Measurements from ENCODE around the gene SLX9.

SLX9 gene

GRCh38 chr21:44992608-44993031 is 52.8 kb downstream of the SLX9 start:
- DNase-seq = no peak

DNA sequence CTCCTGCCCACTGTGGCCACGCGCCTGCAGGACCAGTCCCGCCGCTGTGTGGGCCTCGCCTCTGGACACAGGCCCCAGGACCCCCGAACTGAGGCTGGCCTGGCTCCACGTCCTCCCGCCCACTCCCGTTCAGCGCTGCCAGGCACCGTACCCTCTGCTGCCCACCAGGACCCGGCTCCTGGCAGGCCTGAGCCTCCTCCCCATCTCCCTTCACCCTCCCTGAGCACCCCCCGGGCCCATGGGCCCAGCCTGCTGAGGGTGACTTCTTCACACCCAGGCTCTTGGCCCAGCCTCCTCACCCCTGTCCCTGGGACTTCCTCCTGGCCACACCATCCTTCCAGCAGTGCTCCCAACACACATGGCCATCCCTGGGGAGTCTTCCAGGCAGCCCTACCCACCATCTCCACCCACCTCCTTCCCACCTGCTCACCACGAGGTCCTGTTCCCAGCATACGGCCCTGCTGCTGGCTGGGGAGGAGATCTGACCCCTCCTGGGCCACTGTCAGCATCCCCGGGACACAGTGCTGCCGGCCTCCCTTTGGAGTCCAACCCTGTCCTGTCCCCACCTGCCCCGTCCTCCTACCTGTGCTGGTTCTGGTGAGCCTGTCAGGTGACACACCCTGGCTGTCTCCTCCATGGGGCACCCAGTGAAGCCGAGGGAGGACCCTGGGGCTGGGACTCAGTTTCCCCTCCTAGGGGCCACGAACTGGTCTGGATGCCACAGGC is 53.7 kb downstream of the SLX9 start:
- DNase-seq = no peak

DNA sequence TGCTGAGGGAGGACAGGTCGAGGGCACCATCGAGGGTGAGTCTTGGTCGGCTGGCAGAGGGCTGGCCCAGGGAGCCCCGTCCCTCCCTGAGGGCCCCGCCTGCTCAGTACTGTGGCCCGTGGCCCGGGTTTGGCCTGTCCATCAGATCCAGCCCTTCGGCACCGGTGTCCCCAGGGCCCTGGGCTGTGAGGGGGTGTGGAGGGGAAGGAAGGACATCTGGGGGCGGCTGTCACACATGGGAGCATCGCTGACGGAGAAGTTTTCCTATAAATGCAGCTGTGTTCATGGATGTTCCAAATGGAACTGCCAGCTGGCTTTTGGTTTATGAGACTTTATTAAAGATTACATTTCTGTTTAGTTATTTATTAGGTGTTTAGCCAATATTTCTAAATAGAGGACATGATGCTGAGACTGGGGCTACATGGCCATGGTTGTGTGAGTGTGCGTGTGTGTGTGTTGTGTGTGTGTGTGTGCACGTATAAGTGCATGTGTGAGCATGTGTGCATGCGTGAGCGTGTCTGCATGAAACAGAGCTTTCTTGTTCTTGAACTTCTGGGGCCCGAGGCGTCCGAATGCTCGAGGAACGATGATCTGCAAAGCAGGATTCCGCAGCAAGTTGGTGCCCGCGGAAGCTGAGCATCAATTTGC is 54.3 kb downstream of the SLX9 start:
- no peak for DNase-seq

DNA sequence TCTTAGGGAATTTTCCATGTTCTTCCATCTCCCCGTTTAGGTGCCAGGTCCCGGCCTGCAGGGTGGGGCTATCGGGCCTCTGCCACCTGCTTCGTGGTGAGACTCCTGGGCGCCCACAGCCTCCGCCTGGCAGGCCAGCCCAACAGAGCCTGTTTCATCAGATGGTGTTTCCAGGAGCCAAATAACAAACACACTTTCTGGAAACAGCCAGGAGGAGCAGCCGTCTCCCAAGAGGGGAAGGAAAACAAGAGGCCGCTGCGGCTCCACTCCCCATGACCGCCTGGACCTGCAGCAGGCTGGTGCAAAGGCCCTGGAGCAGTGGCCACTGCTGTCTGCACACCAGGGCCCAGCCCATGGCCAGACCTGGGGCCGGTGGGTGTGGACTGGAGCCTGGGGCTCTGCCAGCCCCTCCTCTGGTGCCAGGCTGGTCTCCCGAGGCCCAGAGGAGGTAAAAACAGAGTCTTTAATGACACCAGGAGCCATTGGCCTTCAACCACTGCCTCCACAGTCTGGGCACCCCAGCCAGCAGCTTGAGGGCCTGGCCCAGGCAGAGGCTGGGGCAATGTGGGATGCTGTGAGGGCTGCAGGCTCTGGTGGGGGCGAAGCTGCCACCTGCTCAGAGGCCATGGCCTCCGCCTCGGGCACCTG is 55.0 kb downstream of the SLX9 start:
- DNase-seq = peak in 1 of 2 experiments; percentile 23

- DNase-seq = no peak
Measured at GRCh38 chr21:44995343-44995941, 55.6 kb downstream of the SLX9 start.

DNA sequence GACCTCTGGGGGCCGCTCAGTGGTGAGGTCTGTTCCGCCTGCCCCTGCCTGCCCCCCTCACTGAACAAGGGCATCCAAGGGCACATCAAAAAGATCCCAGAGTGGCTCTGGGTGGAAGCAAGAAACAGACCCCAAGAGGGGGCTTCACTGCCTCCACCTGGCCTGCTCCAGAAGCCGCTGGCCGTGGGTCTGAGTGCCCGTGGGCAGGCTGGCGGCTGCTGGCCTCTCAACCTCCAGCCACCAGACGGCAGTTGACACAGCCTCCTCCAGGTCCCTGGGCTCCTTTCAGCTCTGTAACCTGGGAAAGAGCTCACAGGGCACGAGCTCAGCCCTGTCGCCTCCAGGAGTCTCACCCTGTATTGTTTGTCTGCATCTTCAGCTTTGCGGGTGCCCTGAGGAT is 56.3 kb downstream of the SLX9 start:
- DNase-seq = no peak

DNA sequence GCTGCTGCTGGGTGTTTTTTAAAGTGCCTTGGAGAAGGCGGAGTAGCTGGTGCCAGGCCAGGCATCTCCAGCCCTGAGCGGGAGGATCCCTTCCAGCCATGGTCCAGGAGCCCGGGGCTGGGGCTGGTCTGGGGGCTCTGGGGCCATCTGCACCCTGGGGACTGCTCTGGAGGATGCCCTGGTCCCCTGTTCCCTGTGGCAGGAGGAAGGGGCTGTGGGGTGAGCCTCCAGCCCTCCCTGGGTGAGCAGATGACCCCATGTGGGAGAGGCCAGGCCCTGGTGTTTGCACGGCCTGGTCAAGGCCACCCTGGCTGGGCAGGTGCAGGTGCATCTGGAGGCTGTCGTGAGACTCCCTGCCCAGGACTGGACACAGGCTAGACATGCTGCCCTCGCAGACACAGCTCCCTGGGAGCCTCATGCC is 56.7 kb downstream of the SLX9 start:
- no peak for DNase-seq

GRCh38 chr21:44996983-44997936 is 57.4 kb downstream of the SLX9 start:
- DNase-seq = no peak

GRCh38 chr21:44998086-44998620 is 58.3 kb downstream of the SLX9 start:
- no peak for DNase-seq

- DNase-seq = no peak
Measured at GRCh38 chr21:44998621-44999427, 59.0 kb downstream of the SLX9 start.

DNA sequence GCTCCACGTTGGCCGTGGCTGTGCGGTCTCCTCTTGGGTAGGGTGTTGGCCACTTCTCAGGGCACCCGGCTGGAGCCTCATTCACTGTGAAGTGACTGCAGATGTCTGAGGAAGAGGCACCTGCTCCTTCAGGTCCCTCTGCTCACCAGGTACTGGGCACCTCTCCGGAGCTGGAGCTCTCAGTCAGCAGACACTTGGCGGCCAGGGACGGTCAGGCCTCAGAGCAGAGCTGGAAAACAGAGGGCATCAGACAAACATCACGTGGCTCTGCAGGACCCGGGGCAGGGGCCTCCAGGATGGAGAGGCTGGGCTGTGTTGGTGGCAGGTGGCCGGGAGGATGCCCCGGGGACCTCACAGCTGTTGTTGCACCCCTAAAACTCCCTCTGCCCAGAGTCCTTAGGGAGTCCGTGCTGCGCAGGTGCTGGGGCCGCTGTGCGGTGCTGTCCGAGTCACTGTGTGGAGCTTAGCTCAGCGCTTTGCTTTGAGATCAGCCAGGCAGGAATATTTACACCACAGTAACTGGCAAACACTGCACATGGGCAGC is 59.7 kb downstream of the SLX9 start:
- DNase-seq = no peak

DNA sequence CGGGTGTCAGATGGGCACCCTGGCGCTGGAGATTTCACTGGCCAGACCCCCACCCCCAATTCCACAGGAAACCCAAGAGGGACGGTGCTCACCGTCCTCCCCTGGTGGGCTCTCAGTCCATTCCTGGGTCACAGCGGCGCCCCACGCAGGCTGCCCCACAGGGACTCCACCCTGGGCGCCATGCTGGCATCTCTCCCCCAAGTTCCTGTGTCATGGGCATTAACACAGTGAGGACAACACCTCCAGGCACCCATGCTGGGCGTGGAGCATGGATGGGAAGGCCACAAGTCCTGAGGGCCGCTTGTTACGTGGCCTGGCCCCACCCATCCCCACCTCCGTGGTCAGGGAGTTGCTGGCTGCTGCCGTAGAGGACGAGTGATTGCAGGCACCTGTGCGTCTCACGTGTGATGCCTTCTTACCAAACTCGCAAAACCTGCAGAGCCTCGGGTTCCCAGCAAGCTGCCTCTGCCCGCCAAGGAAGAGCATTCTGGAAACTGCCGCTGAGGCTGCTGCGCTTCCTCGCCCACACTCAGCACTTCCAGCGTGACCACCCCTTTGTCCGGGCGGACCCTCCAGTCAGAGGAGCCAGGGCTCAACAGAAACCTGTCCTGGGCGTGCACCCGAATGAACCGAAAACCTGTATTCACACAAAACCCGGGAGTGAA is 60.3 kb downstream of the SLX9 start:
- DNase-seq = no peak

GRCh38 chr21:45000637-45001133 is 60.9 kb downstream of the SLX9 start:
- no peak for DNase-seq

- DNase-seq = peak in 1 of 2 experiments; percentile 17
Measured at GRCh38 chr21:45001134-45002095, 61.6 kb downstream of the SLX9 start.

- no peak for DNase-seq
Measured at GRCh38 chr21:45002381-45003204, 62.8 kb downstream of the SLX9 start.

- no peak for DNase-seq
Measured at GRCh38 chr21:45003331-45004058, 63.7 kb downstream of the SLX9 start.

- DNase-seq = no peak
Measured at GRCh38 chr21:45004059-45004422, 64.2 kb downstream of the SLX9 start.

Data from NCI-H446 (cell line).